ENCODE measurements around the gene NR2E1.

NR2E1 gene

GRCh38 chr6:108156938-108157233, 8.9 kb upstream of the NR2E1 start:
- no peak for DNase-seq

DNA sequence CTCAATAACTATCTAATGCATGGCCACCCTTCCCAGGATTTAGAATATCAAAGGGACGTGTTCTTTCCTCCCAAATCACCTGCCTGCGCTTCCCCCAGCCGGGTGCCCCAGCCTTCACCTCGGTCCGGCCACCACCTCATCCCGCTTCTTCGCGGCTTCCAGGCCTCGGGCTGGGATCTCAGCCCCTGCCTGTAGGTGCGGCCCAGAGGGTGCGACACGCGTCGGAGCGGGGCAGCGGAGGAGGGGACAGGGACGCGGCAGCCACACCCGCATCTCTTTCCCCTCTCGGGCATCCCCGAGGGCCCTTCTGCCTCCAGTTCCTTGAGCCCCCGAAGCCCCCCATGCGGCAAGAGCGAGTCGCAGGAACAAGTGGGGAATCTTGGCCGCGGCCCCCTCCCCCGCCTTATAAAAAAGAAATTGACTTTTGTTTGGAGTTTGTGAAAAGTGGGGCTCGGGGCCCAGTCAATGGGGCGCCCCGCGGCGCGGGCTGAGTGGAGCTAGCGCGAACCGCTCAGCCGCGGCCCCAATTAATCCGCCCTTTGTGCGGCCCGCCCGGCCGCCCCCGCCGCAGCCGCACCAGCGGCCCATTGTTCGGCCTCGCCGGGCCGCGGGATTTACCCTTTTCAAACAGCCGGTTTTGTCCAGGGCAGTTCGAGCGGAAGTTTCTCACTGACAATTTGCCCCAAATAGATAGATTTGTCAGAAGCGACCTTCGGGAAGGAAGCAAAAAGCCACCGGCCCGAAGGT, 8.4 kb upstream of the NR2E1 start:
- DNase-seq, result no peak

GRCh38 chr6:108157981-108158525, 7.8 kb upstream of the NR2E1 start:
- no peak for DNase-seq

- no peak for DNase-seq
These were observed 5.8 kb upstream of the NR2E1 start for GRCh38 chr6:108159981-108160380.

DNA sequence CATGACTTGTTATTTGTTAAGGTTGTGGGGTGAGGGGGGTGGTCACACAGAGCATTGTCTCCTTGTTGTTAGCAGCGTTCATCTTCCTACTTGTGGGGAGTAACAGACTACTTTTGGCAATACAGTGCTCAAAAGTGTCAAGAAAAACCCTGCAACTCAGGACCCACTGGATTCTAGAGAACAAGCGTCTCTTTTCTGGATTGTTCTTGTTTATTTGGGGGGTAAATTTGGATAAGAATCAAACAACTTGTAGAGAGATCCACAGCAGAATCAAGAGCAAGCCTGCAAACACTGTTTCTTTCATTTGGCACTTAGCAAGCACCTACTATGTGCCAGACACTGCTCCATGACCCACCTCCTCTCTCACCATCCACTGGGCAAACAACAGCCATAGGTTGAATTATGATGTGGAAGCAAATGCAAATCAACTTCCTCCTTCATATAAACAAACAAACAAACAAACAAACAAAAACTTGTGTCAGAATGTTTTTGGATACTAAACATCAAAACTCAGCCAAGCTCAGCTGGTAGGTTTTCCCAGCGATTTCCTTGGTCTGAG, 4.0 kb upstream of the NR2E1 start:
- no peak for DNase-seq

DNA sequence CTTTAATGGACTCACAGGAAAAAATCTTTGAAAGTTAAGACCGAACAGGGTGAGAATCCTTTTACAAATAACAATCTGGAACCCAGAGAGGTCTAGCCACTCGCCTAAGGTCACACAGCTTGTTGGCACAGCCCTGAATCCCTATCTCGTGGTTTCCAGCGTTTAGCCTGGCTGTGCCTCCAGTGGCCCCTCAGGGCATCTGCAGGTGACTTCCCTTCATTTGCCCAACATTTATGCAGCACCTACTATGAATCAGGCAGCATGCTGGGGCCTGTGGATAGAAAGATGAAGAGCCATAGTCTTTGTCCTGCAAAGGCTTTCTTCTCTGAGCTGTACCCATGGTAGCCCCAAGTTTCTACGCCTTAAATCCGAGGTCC, 2.6 kb upstream of the NR2E1 start:
- no peak for DNase-seq

- no peak for DNase-seq
These were observed 1.9 kb upstream of the NR2E1 start for GRCh38 chr6:108163644-108164542.

DNA sequence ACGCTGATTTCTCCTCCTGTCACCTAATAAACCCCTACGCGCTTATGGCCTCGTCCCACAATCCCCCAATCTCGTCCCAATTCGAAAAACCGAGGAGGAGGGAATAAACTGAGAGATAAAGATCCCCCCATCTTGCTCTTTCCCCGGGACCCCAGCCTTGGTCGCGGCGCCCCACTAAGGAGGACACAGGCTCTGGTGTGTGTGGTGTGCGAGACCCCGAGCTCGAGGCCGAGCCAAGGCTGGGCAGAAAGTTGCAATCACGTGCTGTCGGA, 1.3 kb upstream of the NR2E1 start:
- DNase-seq, result no peak

DNA sequence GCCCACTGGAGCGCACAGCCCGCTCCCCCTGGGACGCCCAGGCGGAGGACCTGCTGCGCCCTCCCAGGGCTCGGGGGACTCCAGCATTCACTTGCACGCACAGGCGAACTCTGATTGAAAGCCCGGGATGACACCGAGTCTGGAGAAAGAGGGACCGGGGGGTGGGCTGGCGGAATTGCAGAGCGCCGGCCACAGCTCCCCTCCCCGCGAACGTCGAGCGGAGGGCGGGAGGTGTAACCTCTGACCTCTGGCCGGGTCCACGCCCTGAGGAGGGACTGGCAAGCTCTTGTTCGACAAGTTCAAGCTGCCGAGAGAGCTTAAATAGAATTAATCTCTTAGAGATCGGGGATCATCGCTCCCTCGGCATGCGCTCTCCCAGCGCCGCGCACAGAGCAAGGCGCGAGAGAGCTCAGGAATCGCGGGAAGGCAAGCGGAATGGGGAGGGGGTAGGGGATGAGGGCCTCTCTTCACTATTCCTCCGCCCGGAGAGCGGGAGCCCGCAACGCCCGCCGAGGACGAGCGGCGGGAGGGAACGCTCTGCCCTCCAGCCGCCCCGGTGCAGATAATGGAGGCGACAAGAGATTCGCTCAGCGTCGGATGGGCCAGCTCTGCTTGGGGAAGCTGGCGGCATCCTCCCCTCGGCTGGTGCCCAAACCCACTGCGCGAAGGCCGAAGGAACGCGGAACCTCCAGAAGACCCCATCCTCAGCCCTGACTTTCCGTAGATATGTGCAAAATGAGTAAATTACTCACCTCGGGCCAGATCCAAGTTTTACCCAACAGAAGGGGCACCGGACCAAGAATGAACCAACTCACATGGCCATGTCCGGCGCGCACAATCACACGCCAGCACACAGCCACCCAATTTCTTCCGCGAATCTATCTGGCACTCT, 761 bp upstream of the NR2E1 start:
- DNase-seq, result no peak

- DNase-seq, result no peak
These were observed 1.0 kb downstream of the NR2E1 start for GRCh38 chr6:108166664-108167448.

- no peak for DNase-seq
These were observed 1.7 kb downstream of the NR2E1 start for GRCh38 chr6:108167449-108168089.

GRCh38 chr6:108168090-108168463, 2.3 kb downstream of the NR2E1 start:
- no peak for DNase-seq

- DNase-seq, result no peak
These were observed 3.0 kb downstream of the NR2E1 start for GRCh38 chr6:108168501-108169463.

GRCh38 chr6:108169464-108170331, 3.9 kb downstream of the NR2E1 start:
- DNase-seq, result no peak

- DNase-seq, result no peak
These were observed 4.8 kb downstream of the NR2E1 start for GRCh38 chr6:108170332-108171290.

DNA sequence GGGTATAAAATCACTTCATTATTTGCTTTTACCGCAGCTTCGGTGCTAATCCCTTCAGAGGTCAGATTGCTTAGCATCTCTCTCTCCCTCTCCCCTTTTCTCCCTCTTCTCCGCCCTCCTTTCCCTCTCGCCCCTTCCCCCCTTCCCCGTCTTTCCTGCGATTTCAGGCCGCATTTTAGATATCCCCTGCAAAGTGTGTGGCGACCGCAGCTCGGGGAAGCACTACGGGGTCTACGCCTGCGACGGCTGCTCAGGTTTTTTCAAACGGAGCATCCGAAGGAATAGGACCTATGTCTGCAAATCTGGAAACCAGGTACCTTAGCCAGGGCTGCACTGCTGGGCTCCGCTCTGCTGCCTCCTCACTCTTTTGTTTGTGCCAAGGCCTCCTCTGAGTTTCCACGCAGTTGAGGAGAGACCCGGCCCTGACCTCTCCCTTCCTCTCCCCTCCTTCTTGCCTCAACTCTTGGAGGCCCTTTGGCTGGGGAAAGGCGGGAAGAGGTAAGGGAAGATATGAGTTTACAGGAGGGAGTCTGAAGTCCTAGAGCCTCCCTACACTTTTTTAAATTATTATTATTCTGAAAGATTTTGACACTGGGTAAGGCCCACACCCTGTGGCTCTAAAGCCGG, 5.6 kb downstream of the NR2E1 start:
- no peak for DNase-seq

DNA sequence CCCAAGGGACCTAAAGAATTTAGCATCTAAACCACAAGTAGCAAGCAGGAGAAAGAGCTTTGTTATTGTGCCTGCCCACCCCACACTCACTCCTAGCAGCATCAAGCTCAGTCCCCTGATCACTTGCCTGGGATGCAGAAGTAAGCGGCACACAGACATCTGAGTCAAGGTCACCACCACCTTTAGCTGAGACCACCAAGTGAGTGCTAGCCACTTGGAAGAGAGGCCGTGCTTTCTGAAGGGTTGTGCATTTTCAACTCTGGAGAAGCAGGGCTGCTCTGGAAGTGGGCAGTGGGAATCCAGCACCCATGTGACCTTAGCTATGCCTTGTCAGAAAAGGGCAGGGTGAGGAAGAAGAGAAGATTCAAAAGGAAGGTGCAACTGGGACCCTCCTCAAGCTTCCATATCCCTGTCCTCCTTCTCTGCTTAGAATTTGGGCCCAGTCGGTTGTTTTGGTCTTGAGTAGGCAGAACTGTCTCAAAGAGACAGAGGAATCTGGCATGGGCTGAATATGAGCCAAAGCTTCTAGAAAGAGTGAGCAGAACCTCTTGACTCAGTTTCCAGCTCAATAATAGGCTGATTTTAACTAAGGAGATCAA, 6.2 kb downstream of the NR2E1 start:
- no peak for DNase-seq
